Mammary epithelial cell (primary cell): ENCODE results near the gene KRT23.

Experiments
- CTCF ChIP-seq, 2 donors: IDR thresholded peaks in 1 of 2; conservative IDR thresholded peaks in 1 of 2; 2 replicates each; pipeline ENCODE4 v1.5.1; 2011 to 2012; ENCODE audit warnings: inconsistent platforms in 2 of 2, low read length in 2 of 2, mild to moderate bottlenecking in 2 of 2, control low read depth in 1 of 2, low read depth in 1 of 2; ENCODE audit not compliant: insufficient read depth in 1 of 2; ENCODE audit errors: extremely low read depth in 1 of 2
- EZH2 ChIP-seq: IDR thresholded peaks from 2 replicates; pipeline ENCODE4 v1.6.1; 2012; ENCODE audit warnings: low read length, inconsistent platforms, borderline replicate concordance

GRCh38 chr17:40926341-40926740 lies 11.1 kb downstream of the KRT23 start:
- TF ChIP-seq CTCF (conservative IDR thresholded peaks at IDR 0.05 in 1 of 2, IDR thresholded peaks at IDR 0.05 in 1 of 2; ENCODE audit: extremely low read depth in 1 of 2, insufficient read depth in 1 of 2, low read depth in 1 of 2, low read length in 2 of 2) (no peak), EZH2 (no peak)
